ENCODE data around the gene FBXO10.
"Not testable (repeated sequence)": the region's sequence is repeated elsewhere in the genome, so short reads cannot be mapped to it uniquely, and the experiment has no call there.

FBXO10 gene

GRCh38 chr9:37511016-37512010, 64.9 kb downstream of the FBXO10 start:
- DNase-seq (ENCODE audit: low spot score): no peak

DNA sequence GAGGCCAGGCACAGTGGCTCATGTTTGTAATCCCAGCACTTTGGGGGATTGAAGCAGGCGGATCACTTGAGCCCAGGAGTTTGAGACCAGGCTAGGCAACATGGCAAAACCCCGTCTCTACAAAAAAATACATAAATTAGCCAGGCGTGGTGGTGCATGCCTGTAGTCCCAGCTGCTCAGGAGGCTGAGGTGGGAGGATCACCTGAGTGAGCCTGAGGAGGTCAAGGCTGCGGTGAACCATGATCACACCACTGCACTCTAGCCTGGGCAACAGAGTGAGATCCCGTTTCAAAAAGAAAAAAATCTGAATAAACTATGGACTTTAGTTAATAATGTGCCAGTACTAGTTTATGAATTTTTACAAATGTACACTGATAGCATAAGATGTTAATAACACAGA, 66.1 kb downstream of the FBXO10 start:
- not testable (repeated sequence) for DNase-seq (ENCODE audit: low spot score)

- DNase-seq (ENCODE audit: low spot score): no peak
These were observed 66.6 kb downstream of the FBXO10 start for GRCh38 chr9:37509536-37509935.

- no peak for DNase-seq (ENCODE audit: low spot score)
These were observed 67.4 kb downstream of the FBXO10 start for GRCh38 chr9:37508834-37509206.

- no peak for DNase-seq (ENCODE audit: low spot score)
These were observed 67.9 kb downstream of the FBXO10 start for GRCh38 chr9:37508135-37508833.

- no peak for DNase-seq (ENCODE audit: low spot score)
These were observed 68.5 kb downstream of the FBXO10 start for GRCh38 chr9:37507566-37508134.

- DNase-seq (ENCODE audit: low spot score): no peak
These were observed 71.6 kb downstream of the FBXO10 start for GRCh38 chr9:37504605-37505004.

GRCh38 chr9:37503736-37504135, 72.4 kb downstream of the FBXO10 start:
- DNase-seq (ENCODE audit: low spot score): no peak

DNA sequence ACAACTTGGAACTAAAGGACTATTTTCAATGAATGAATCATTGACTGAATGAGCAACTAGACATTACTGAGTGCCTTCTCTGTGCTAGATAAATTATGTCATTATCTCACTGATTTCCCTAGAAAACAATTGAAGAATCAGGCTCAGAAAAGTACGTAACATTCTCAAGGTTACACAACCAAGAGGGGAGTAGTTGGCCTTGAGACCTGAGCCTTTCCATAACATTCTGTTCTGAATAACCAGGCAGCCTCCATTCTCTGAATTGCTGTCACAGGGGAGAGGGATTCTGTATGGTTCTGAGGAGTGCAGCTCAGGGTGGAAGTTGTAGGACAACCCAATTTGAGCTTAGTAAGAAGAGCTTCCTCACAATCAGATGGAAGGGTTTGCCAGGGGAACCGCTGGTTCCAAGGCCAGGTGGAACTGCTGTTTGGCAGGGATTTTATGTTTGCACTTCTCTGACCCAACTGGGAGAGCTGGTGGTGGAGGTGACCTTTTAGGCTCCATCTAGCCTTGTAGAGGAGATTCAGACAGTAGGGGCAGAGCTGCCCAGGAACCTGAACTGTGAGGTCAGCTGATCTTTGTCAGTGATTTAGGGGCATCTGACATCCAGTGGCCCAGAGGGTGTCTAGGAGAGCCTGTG, 74.1 kb downstream of the FBXO10 start:
- DNase-seq (ENCODE audit: low spot score): no peak

DNA sequence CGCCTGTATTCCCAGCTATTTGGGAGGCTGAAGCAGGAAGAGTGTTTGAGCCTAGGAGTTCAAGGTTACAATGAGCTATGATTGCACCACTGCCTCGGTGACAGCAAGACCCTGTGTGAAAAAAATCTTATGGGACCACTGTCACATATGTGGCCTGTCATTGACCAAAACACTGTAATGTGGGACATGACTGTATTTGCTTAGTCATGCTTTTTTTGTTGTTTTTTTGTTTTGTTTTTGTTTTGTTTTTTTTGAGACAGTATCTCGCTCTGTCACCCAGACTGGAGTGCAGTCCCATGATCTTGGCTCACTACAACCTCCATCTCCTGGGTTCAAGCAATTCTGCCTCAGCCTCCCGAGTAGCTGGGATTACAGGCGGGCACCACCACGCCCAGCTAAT, 76.9 kb downstream of the FBXO10 start:
- no peak for DNase-seq (ENCODE audit: low spot score)

- no peak for DNase-seq (ENCODE audit: low spot score)
These were observed 77.7 kb downstream of the FBXO10 start for GRCh38 chr9:37498457-37498856.

DNA sequence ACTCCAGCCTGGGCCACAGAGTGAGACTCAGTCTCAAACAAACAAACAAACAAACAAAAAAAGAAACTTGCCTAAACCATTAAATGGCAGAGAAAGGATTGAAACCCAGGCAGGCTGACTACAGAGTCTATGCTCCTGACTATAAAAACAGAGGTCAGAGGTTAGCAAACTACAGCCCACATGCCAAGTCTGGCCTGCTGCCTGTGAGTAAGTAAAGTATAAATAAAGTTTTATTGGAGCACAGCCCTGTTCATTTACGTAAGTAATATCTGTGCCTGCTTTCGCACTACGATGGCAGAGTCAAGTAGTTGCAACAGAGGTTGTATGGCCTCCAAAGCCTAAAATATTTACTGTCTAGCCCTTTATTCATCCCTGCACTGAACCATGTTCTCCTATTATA, 78.9 kb downstream of the FBXO10 start:
- DNase-seq (ENCODE audit: low spot score): no peak

DNA sequence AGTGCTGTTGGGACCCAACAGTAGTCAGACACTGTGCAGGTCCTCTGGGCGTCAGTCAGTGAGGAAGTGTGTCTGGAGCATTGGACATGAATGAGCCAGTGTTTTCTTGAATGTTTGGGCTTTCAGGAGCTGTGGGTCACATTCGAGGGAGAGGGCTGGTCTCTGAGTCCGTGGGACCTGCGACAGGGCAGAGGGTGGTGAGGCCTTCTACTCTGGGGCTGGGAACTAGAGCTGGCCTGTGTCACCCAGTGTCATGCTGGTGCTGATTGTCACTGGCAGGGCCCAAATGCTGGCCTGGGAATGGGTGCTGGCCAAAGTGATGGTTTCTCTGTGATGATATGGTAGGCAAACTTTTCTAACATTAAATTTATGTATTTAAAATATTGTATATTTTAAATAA, 80.2 kb downstream of the FBXO10 start:
- no peak for DNase-seq (ENCODE audit: low spot score)

GRCh38 chr9:37495571-37495970, 80.6 kb downstream of the FBXO10 start:
- no peak for DNase-seq (ENCODE audit: low spot score)

GRCh38 chr9:37491939-37492338, 84.2 kb downstream of the FBXO10 start:
- no peak for DNase-seq (ENCODE audit: low spot score)

- DNase-seq (ENCODE audit: low spot score): no peak
These were observed 89.3 kb downstream of the FBXO10 start for GRCh38 chr9:37486616-37487548.

DNA sequence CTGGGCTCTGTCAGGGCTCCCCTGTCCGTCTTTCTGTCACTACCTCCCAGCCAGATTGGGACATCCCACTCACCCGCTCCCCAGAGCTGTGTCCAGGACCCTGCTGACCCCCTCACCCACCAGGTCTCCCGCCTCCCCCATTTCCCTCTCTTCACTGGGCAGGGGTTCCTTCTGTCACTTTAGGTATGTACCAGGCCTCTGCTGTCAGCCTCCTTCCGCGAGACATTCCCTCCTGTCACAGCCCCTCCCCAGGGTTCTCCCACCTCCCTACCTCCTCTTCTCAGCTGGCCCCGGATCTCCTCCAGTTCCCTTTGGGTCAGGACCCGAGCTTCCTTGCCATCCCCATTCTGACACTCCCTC, 89.9 kb downstream of the FBXO10 start:
- no peak for DNase-seq (ENCODE audit: low spot score)

GRCh38 chr9:37485389-37486255, 90.6 kb downstream of the FBXO10 start, which contains the start of gene POLR1E:
TSS of gene POLR1E (plus strand) at chr9:37485948. CDS start at chr9:37486048, 100 bp downstream.
- peak; percentile 99 for DNase-seq (ENCODE audit: low spot score)

DNA sequence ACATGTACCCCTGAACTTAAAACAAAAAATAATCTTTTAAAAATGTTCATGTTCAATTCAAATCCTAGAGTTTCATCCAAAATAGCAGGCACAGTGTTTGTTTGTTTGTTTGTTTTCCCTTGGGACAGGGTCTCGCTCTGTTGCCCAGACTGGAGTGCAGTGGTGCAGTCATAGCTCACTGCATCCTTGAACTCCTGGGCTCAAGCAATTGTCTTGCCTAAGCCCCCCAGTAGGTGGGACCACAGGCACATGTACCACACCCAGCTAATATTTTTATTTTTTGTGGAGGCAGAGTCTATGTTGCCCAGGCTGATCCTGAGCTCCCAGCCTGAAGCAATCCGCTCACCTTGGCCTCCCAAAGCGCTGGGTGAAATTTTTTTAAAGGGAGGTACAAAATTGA, 95.4 kb downstream of the FBXO10 start:
- no peak for DNase-seq (ENCODE audit: low spot score)

DNA sequence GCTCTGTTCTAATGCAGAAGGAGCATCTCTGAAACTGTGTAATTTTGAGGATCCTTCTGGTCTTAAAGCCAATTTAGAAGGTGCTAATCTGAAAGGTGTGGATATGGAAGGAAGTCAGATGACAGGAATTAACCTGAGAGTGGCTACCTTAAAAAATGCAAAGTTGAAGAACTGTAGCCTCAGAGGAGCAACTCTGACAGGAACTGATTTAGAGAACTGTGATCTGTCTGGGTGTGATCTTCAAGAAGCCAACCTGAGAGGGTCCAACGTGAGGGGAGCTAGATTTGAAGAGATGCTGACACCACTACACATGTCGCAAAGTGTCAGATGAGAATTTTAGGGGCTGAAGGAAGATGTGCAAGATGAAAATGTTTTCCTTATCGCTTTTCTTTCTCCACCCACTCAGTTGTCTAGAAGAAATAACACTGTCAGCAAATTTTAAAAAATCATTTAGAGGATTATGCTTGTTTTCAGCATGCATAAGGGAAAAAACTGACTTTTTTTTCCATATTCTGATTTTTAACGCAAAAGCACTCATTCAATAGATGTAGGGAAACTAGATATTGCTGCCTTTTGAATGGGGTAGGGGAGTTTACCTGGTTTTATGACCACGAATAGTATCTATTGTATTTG, 98.1 kb downstream of the FBXO10 start:
- not testable (repeated sequence) for DNase-seq (ENCODE audit: low spot score)
